Neural cell (in vitro differentiated cells): ENCODE data around the gene NUSAP1.

Experiments used
- CTCF ChIP-seq: fragments of 450-650 bp; IDR thresholded peaks from 2 replicates; pipeline ENCODE4 v1.5.1; 2014; ENCODE audit warnings: antibody characterized with exemption, mild to moderate bottlenecking, moderate library complexity; ENCODE audit not compliant: poor library complexity, severe bottlenecking
- EP300 ChIP-seq: fragments of 450-650 bp; conservative IDR thresholded peaks from 2 replicates; pipeline ENCODE4 v1.6.1; 2014; ENCODE audit warnings: antibody characterized with exemption, mild to moderate bottlenecking, moderate library complexity; ENCODE audit not compliant: poor library complexity, severe bottlenecking
- EZH2 ChIP-seq: fragments of 200-600, 300-800 bp; shearing (Covaris generic), sonication (generic); IDR thresholded peaks from 2 replicates; pipeline ENCODE4 v1.6.1; 2014; ENCODE audit warnings: antibody characterized with exemption, low read length, borderline replicate concordance, mild to moderate bottlenecking; ENCODE audit not compliant: insufficient read depth, poor library complexity, severe bottlenecking
- MXI1 ChIP-seq: fragments of 450-650 bp; conservative IDR thresholded peaks from 2 replicates; pipeline ENCODE4 v1.6.1; 2014; ENCODE audit warnings: antibody characterized with exemption, mild to moderate bottlenecking; ENCODE audit not compliant: poor library complexity, severe bottlenecking
- POLR2AphosphoS5 ChIP-seq: IDR thresholded peaks from 2 replicates; pipeline ENCODE4 v1.6.1; 2012
- RAD21 ChIP-seq: fragments of 450-650 bp; conservative IDR thresholded peaks from 2 replicates; pipeline ENCODE4 v1.6.1; 2014; ENCODE audit warnings: antibody characterized with exemption, mild to moderate bottlenecking, moderate library complexity
- SMC3 ChIP-seq: fragments of 450-650 bp; conservative IDR thresholded peaks from 2 replicates; pipeline ENCODE4 v1.6.1; 2014; ENCODE audit warnings: antibody characterized with exemption, mild to moderate bottlenecking, moderate library complexity; ENCODE audit not compliant: poor library complexity
- TAF1 ChIP-seq: IDR thresholded peaks from 2 replicates; pipeline ENCODE4 v1.6.1; 2012; ENCODE audit warnings: low read depth
- TF ChIP-seq, protein P1 (sequence below): IDR thresholded peaks from 2 replicates; pipeline ENCODE4 v1.6.1; 2012; ENCODE audit warnings: borderline replicate concordance

- TF ChIP-seq, protein P1, sequence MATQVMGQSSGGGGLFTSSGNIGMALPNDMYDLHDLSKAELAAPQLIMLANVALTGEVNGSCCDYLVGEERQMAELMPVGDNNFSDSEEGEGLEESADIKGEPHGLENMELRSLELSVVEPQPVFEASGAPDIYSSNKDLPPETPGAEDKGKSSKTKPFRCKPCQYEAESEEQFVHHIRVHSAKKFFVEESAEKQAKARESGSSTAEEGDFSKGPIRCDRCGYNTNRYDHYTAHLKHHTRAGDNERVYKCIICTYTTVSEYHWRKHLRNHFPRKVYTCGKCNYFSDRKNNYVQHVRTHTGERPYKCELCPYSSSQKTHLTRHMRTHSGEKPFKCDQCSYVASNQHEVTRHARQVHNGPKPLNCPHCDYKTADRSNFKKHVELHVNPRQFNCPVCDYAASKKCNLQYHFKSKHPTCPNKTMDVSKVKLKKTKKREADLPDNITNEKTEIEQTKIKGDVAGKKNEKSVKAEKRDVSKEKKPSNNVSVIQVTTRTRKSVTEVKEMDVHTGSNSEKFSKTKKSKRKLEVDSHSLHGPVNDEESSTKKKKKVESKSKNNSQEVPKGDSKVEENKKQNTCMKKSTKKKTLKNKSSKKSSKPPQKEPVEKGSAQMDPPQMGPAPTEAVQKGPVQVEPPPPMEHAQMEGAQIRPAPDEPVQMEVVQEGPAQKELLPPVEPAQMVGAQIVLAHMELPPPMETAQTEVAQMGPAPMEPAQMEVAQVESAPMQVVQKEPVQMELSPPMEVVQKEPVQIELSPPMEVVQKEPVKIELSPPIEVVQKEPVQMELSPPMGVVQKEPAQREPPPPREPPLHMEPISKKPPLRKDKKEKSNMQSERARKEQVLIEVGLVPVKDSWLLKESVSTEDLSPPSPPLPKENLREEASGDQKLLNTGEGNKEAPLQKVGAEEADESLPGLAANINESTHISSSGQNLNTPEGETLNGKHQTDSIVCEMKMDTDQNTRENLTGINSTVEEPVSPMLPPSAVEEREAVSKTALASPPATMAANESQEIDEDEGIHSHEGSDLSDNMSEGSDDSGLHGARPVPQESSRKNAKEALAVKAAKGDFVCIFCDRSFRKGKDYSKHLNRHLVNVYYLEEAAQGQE = no peak
- TF ChIP-seq CTCF (no peak), EP300 (no peak), RAD21 (no peak), MXI1 (no peak), EZH2 (no peak), SMC3 (no peak), POLR2AphosphoS5 (no peak), TAF1 (no peak)
These were observed 4.4 kb downstream of the NUSAP1 start for GRCh38 chr15:41337047-41337446.
